Prostate gland (tissue), 2 donors: ENCODE measurements around the gene ACTN1.

ENCODE experiments used
- CTCF ChIP-seq, 4 experiments: fragments of 200-600 bp in 2 of 4; fragments of 450-650 bp in 2 of 4; sonication (generic) in 2 of 4; IDR thresholded peaks; 1 replicate in 3 of 4; 2 replicates in 1 of 4; pipeline ENCODE4 v1.5.1; 2016 to 2019; ENCODE audit warnings: antibody characterized with exemption in 4 of 4, mild to moderate bottlenecking in 2 of 4, moderate library complexity in 2 of 4
- POLR2A ChIP-seq: fragments of 450-650 bp; IDR thresholded peaks from one replicate; pipeline ENCODE4 v1.6.1; 2016; ENCODE audit warnings: antibody characterized with exemption, mild to moderate bottlenecking
- POLR2AphosphoS5 ChIP-seq: sonication (generic); formaldehyde crosslinking; IDR thresholded peaks from one replicate; pipeline ENCODE4 v1.6.1; 2017; ENCODE audit warnings: antibody characterized with exemption

DNA sequence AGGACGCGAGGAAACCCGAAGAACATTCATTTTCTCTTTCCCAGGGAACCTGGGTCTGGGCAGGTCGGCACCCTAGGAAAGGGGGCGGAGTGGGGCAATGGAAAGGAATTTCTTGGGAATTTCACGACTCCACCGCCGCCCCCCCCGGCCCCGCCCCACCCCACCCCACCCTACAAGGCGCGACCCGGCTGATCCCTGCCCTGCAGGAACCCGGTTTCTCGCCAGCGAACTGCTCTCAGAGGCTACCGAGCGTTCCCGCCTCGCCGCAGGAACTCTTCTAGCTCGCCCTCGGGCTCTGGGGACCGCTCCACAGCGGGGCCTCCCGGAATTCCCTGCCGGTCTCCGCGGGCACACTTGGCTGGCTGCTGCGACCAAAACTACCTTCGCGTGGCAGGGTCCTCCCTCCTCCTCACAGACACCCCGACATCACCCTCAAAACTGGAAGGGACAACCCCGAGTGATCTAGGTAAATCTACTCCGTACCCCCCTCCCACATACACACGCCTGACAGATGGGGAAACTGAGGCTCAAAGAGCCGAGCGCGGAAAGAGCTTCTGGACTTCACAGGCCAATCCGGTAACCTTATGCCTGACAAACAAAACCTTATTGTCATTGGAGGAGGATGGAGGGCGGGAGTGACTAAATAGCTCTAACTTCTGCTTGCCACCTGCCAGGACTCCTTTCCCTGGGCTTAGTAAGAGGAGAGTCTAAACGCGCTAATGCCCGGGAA lies 785 bp upstream of the ACTN1 start:
- TF ChIP-seq CTCF (IDR thresholded peaks at IDR 0.05) (no peak), POLR2AphosphoS5 (peak; percentile 28), POLR2A (no peak)
